GOT3 (cell line): ENCODE data around the gene CORO7.
"Not testable (repeated sequence)": the region's sequence is repeated elsewhere in the genome, so short reads cannot be mapped to it uniquely, and the experiment has no call there.

Experiments
- DNase-seq: peaks from one replicate; lab custom pipeline; 2025; ENCODE audit warnings: mixed read lengths; lab: John Stamatoyannopoulos, UW

The CORO7 gene

GRCh38 chr16:4401510-4401909, 14.9 kb downstream of the CORO7 start:
- DNase-seq: no peak

GRCh38 chr16:4401094-4401501, 15.3 kb downstream of the CORO7 start:
- no peak for DNase-seq

- no peak for DNase-seq
These were observed 17.2 kb downstream of the CORO7 start for GRCh38 chr16:4399001-4399730.

- no peak for DNase-seq
These were observed 21.2 kb downstream of the CORO7 start for GRCh38 chr16:4395055-4395726.

- DNase-seq: not testable (repeated sequence)
These were observed 22.5 kb downstream of the CORO7 start for GRCh38 chr16:4393850-4394249.

- no peak for DNase-seq
These were observed 23.2 kb downstream of the CORO7 start for GRCh38 chr16:4393240-4393600.

- DNase-seq: no peak
These were observed 23.8 kb downstream of the CORO7 start for GRCh38 chr16:4392382-4393239.

- no peak for DNase-seq
These were observed 24.6 kb downstream of the CORO7 start for GRCh38 chr16:4391631-4392381.

GRCh38 chr16:4390266-4391260, 25.8 kb downstream of the CORO7 start:
- DNase-seq: no peak

- DNase-seq: no peak
These were observed 27.1 kb downstream of the CORO7 start for GRCh38 chr16:4389051-4389955.

GRCh38 chr16:4388271-4389021, 27.9 kb downstream of the CORO7 start:
- DNase-seq: no peak

- DNase-seq: no peak
These were observed 28.6 kb downstream of the CORO7 start for GRCh38 chr16:4387781-4388180.

GRCh38 chr16:4386951-4387565, 29.3 kb downstream of the CORO7 start:
- no peak for DNase-seq

GRCh38 chr16:4386451-4386805, 30.0 kb downstream of the CORO7 start:
- DNase-seq: no peak

GRCh38 chr16:4385789-4386450, 30.5 kb downstream of the CORO7 start:
- DNase-seq: no peak

- DNase-seq: no peak
These were observed 31.2 kb downstream of the CORO7 start for GRCh38 chr16:4385066-4385788.

GRCh38 chr16:4384509-4384942, 31.9 kb downstream of the CORO7 start:
- DNase-seq: no peak
